ENCODE results near the gene ALDH8A1. TPM values are rescaled to one million over a fixed set of nuclear protein-coding genes. Genes with fewer than 3 reads are reported as not detected.

Gene ALDH8A1
- total RNA-seq, 4 donors from 2014 or later, result 0.81 to 1.9 (median 0.88) TPM; not detected in 1

DNA sequence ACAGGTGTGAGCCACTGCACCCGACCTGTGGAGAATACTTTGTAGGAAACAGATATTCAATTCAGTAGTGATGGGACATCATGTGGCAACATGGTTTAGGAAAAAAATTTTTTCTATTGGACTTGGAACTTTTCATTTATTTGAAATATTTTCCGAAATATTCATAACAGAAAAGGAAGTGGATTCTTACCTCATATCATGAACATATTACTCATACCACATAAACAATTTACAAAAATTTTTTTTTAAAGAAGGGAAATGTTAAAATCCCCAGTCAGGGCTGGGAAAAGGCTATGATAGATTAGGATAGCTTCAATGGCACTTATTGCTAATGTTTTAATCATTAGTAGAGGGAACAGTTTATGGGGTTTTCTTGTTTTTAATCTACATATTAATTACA is 6.8 kb upstream of the ALDH8A1 start:
- TF ChIP-seq, protein P1, sequence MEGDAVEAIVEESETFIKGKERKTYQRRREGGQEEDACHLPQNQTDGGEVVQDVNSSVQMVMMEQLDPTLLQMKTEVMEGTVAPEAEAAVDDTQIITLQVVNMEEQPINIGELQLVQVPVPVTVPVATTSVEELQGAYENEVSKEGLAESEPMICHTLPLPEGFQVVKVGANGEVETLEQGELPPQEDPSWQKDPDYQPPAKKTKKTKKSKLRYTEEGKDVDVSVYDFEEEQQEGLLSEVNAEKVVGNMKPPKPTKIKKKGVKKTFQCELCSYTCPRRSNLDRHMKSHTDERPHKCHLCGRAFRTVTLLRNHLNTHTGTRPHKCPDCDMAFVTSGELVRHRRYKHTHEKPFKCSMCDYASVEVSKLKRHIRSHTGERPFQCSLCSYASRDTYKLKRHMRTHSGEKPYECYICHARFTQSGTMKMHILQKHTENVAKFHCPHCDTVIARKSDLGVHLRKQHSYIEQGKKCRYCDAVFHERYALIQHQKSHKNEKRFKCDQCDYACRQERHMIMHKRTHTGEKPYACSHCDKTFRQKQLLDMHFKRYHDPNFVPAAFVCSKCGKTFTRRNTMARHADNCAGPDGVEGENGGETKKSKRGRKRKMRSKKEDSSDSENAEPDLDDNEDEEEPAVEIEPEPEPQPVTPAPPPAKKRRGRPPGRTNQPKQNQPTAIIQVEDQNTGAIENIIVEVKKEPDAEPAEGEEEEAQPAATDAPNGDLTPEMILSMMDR (IDR thresholded peaks at IDR 0.05), result no peak
- TF ChIP-seq POLR2A (IDR thresholded peaks at IDR 0.05), result no peak
- no peak for DNase-seq (ENCODE audit: low spot score in 2 of 2)
- H3K4me3 ChIP-seq (ENCODE audit: low read depth, poor library complexity, severe bottlenecking), result no peak overlapping the region
- 93 to 95% methylated on average over 2 of the region's 2 CpGs for WGBS, 2 donors
- intact Hi-C loops (cut with DNase I; ENCODE audit: low total_unique reads), result no loop called here

DNA sequence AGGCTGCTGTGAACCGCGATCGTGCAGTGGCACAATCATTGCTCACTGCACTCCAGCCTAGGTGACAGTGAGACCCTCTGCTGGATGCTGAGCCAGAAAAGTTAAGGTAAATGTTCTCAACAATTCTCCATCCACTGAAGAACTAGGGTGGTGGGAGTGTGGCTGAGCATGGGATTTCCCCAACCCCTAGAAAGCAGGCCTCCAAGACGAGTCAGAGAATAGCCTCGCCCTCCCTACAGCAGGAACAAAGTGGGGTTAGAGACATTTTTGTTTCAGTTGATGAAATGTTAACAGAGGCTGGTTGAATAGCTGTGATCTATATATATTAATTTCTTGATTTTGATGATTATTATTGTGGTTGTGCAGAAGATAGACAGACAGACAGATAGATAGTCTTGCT is 6.1 kb upstream of the ALDH8A1 start:
- DNase-seq (ENCODE audit: low spot score in 2 of 2), result no peak
- no peak overlapping the region for H3K4me3 ChIP-seq (ENCODE audit: low read depth, poor library complexity, severe bottlenecking)
- 84 to 86% methylated on average over 5 of the region's 5 CpGs for WGBS, 2 donors
- TF ChIP-seq POLR2A (IDR thresholded peaks at IDR 0.05), result no peak
- TF ChIP-seq, protein P1 (IDR thresholded peaks at IDR 0.05), result no peak
- intact Hi-C loops (cut with DNase I; ENCODE audit: low total_unique reads), result no loop called here

DNA sequence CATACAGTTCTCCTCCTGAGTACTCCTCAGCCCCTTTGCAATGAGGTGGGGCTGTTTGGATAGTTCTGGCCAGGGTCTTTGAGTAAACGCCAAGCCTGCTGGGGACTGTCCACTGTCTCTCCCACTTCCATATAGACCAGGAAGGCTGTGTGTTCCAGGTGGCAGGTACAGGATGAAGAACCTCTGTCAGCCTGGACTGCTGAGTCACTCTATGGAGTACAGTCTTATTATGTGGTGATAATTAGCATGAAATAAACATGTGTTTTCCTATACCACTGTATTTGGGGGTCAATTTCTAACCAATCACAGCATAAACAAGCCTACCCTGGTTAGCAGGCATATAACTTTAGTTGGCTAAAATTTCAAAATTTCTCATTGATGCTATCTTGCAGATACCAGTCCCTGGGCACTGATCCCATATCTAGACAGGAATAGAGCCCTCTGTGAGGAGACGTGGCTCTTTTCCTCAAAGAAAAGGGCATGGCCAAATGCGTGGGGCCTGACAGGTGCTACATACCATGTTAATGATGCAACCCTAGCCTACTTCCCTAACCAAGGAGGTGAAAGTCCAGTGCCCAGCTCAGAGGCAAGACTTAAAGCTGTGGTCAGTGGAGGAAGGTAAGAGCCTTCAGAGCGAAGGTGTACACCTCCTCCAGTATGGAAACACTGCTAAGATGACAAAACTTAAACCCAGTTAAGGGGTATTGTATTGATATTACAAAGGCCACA is 4.5 kb upstream of the ALDH8A1 start:
- intact Hi-C loops (cut with DNase I; ENCODE audit: low total_unique reads), result no loop called here
- 71 to 75% methylated on average over 4 of the region's 4 CpGs for WGBS, 2 donors
- no peak for TF ChIP-seq POLR2A (IDR thresholded peaks at IDR 0.05)
- TF ChIP-seq, protein P1 (IDR thresholded peaks at IDR 0.05), result no peak
- no peak overlapping the region for H3K4me3 ChIP-seq (ENCODE audit: low read depth, poor library complexity, severe bottlenecking)
- DNase-seq (ENCODE audit: low spot score in 2 of 2), result no peak

DNA sequence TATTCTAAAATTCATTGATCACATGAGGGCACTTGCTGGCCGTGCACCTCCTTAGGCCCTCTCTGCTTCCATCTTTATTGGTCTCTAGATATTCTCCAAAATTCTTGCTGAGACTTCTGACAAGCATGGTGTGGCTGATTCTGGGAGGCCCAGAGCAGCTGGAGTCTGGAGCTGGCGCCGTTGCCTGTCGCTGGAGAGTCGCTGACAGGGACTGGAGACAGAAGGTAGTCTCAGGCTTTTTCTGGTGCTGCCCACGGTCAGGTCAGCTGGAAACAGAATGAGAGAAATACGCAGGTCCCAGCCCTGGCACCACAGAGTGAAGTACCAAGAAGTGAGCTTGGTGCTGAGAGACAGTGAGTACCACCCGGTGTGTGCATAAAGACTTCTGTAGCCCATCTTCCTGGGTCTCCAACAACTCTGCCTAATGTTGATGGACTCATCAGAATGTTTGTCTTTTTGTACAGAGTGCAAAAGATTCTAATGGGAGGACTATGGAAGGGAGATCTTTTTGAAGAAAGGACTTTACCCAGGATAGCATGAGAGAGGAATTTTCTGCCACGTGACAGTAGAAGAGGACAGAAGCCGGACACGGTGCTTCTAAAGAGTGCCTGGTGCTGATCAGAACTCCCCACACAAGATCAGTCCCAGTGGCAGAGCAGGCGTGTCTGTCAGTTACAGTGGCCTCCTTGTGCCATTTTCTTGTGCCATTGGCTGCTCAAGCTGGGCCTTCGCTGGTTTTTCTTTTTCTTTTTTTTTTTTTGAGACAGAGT is 1.8 kb upstream of the ALDH8A1 start:
- 90 to 93% methylated on average over 13 of the region's 13 CpGs for WGBS, 2 donors
- TF ChIP-seq POLR2A (IDR thresholded peaks at IDR 0.05), result no peak
- TF ChIP-seq, protein P1 (IDR thresholded peaks at IDR 0.05), result no peak
- intact Hi-C loops (cut with DNase I; ENCODE audit: low total_unique reads), result no loop called here
- no peak overlapping the region for H3K4me3 ChIP-seq (ENCODE audit: low read depth, poor library complexity, severe bottlenecking)
- peak in 1 of 2 donors; percentile 52 for DNase-seq (ENCODE audit: low spot score in 2 of 2)

DNA sequence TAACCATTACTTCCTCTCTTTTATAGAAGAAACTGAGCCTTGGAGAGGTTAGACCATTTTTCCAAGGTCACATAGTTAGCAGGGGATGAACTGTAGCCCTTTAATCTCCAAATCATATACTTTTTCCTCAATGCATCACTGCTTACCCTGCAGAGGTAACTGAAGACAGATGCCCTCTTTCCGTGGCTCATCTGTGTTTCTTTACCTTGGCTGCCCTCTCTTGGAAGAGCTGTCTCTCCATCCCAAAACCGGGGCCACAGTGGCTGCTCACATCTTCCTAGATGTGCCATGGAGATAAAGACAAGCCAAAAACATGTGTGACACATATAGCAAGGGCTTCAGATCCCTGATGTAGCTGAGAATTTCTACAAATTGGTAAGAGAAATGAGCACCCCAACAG is 581 bp upstream of the ALDH8A1 start:
- intact Hi-C loops (cut with DNase I; ENCODE audit: low total_unique reads), result no loop called here
- TF ChIP-seq, protein P1 (IDR thresholded peaks at IDR 0.05), result no peak
- TF ChIP-seq POLR2A (IDR thresholded peaks at IDR 0.05), result no peak
- no peak for DNase-seq (ENCODE audit: low spot score in 2 of 2)
- H3K4me3 ChIP-seq (ENCODE audit: low read depth, poor library complexity, severe bottlenecking), result no peak overlapping the region
- 37 to 45% methylated on average over 2 of the region's 2 CpGs for WGBS, 2 donors

Data from lower leg skin (tissue), 4 donors.